Loucy (cell line): ENCODE results near the gene IQGAP1.

ENCODE experiments used
- EZH2phosphoT487 ChIP-seq: fragments of 200-600 bp; IDR thresholded peaks from 2 replicates; pipeline ENCODE4 v1.6.1; 2018; ENCODE audit warnings: antibody characterized with exemption, mild to moderate bottlenecking, moderate library complexity, borderline replicate concordance
- TF ChIP-seq, protein P1 (sequence below): fragments of 200-600 bp; sonication (generic); conservative IDR thresholded peaks from 2 replicates; pipeline ENCODE4 v1.5.1; 2014; ENCODE audit warnings: mild to moderate bottlenecking, antibody characterized with exemption, low read length

DNA sequence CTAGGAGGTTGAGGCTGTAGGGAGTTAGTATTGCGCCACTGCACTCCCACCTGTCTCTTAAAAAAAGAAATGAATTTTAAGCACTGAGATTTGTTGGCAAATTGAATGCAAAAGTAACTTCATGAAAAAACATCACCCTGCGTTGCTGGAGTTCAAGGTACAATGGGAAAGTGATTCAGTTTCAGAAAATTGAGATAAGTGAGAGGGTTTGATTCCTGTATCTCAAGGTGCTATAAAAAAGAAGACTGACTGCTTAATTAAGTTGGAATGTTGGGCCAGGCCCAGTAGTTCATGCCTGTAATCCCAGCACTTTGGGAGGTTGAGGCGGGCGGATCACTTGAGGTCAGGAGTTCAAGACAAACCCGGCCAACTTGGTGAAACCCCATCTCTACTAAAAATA, 39.1 kb downstream of the IQGAP1 start:
- TF ChIP-seq, protein P1, sequence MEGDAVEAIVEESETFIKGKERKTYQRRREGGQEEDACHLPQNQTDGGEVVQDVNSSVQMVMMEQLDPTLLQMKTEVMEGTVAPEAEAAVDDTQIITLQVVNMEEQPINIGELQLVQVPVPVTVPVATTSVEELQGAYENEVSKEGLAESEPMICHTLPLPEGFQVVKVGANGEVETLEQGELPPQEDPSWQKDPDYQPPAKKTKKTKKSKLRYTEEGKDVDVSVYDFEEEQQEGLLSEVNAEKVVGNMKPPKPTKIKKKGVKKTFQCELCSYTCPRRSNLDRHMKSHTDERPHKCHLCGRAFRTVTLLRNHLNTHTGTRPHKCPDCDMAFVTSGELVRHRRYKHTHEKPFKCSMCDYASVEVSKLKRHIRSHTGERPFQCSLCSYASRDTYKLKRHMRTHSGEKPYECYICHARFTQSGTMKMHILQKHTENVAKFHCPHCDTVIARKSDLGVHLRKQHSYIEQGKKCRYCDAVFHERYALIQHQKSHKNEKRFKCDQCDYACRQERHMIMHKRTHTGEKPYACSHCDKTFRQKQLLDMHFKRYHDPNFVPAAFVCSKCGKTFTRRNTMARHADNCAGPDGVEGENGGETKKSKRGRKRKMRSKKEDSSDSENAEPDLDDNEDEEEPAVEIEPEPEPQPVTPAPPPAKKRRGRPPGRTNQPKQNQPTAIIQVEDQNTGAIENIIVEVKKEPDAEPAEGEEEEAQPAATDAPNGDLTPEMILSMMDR: no peak
- no peak for TF ChIP-seq EZH2phosphoT487
